Placental pericyte (primary cell): Measurements from ENCODE around the gene LUZP1. TPM values are rescaled to one million over a fixed set of nuclear protein-coding genes. Genes with fewer than 3 reads are reported as not detected.

ENCODE experiments used
- small RNA-seq: library from RNA; depleted of rRNA; stranded (forward); fragments of <200 nt; gene quantifications from one replicate; pipeline ENCODE3, GENCODE V24; 2012; ENCODE audit warnings: low replicate concordance
- total RNA-seq: library from RNA; depleted of rRNA; stranded (reverse); fragments of >200 nt; gene quantifications from 2 replicates; pipeline ENCODE4 v1.2.3, GENCODE V29; 2012

LUZP1 gene
- 37.9 and 80.0 TPM in 2 replicates for total RNA-seq

GRCh38 chr1:23168445-23169194 lies at the start of gene LUZP1:
Gene LUZP1 (minus strand): TSS chr1:23168856.

GRCh38 chr1:23217421-23218115 lies 48.9 kb upstream of the LUZP1 start, which contains the start of gene HTR1D:
Gene HTR1D (minus strand): TSS chr1:23217502. CDS start chr1:23194219, 23,283 bp downstream.

Small RNA genes lying within 50 kb of the gene (small RNA-seq; reads per million reads assigned to genes)
- gene MIR3115 (0.33 reads per million, percentile 3 among the genes with 10 or more reads in this experiment), gene MIR4419A (not detected), gene RNU6-135P (not detected), gene RNU6-514P (not detected)

Other genes with a start within 250 kb of the LUZP1 start
- not detected in 2 replicates for gene LACTBL1, start 196.0 kb downstream of the LUZP1 start, total RNA-seq
- gene TEX46, start 153.0 kb downstream of the LUZP1 start, total RNA-seq, result not detected in 2 replicates
- 79.4 and 130 TPM in 2 replicates for gene KDM1A, start 149.4 kb downstream of the LUZP1 start, total RNA-seq
- 1.1 and 4.0 TPM in 2 replicates for gene HTR1D, start 48.6 kb upstream of the LUZP1 start, total RNA-seq
- gene HNRNPR, start 175.4 kb upstream of the LUZP1 start, total RNA-seq, result 72.9 and 92.8 TPM in 2 replicates
- 10.1 and 13.5 TPM in 2 replicates for gene ZNF436, start 201.0 kb upstream of the LUZP1 start, total RNA-seq